Right lobe of liver (tissue), 4 donors: ENCODE measurements around the gene RBM5.

Experiments
- POLR2A ChIP-seq: fragments of 450-650 bp; IDR thresholded peaks from one replicate; pipeline ENCODE4 v1.6.1; 2017; ENCODE audit warnings: antibody characterized with exemption, mild to moderate bottlenecking
- TF ChIP-seq, protein P1 (sequence below), 4 donors: fragments of 200-600 bp in 3 of 4; fragments of 450-650 bp in 1 of 4; IDR thresholded peaks; one replicate each; pipeline versions ENCODE4 v1.5.1 to v1.8.0; 2016 to 2022; ENCODE audit warnings: antibody characterized with exemption in 4 of 4, mild to moderate bottlenecking in 2 of 4
- donor health status: DM: no; HTN: no; CAD: no.
- donor health status: DM: no; HTN: no; CAD: no.
- donor health status: DM: no; HTN: yes; CAD: no.

DNA sequence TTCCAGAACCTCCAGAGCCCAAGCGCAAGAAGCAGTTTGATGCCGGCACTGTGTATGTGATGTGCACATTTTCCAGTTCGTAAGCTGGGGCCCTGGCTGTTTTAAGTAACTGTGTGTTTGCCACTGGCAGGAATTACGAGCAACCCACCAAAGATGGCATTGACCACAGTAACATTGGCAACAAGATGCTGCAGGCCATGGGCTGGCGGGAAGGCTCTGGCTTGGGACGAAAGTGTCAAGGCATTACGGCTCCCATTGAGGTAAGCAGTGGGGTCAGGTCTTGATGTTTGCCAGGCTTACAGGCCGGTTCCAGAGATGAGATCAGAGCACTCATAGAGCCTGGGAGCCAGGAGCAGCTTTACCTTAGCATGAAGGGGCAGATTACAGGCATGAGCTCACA is 28.4 kb downstream of the RBM5 start:
- TF ChIP-seq, protein P1, sequence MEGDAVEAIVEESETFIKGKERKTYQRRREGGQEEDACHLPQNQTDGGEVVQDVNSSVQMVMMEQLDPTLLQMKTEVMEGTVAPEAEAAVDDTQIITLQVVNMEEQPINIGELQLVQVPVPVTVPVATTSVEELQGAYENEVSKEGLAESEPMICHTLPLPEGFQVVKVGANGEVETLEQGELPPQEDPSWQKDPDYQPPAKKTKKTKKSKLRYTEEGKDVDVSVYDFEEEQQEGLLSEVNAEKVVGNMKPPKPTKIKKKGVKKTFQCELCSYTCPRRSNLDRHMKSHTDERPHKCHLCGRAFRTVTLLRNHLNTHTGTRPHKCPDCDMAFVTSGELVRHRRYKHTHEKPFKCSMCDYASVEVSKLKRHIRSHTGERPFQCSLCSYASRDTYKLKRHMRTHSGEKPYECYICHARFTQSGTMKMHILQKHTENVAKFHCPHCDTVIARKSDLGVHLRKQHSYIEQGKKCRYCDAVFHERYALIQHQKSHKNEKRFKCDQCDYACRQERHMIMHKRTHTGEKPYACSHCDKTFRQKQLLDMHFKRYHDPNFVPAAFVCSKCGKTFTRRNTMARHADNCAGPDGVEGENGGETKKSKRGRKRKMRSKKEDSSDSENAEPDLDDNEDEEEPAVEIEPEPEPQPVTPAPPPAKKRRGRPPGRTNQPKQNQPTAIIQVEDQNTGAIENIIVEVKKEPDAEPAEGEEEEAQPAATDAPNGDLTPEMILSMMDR (IDR thresholded peaks at IDR 0.05), result no peak
- no peak for TF ChIP-seq POLR2A
